PFSK-1 (cell line): Measurements from ENCODE around the gene STAMBP.

Source experiments
- FOXP2 ChIP-seq: optimal IDR thresholded peaks from 2 replicates; pipeline ENCODE3; 2011; ENCODE audit warnings: borderline replicate concordance, control low read depth, inconsistent platforms; ENCODE audit not compliant: insufficient read depth; ENCODE audit errors: extremely low read length, extremely low read depth
- POLR2AphosphoS5 ChIP-seq: IDR thresholded peaks from 2 replicates; pipeline ENCODE4 v1.6.1; 2012; ENCODE audit warnings: low read depth, mild to moderate bottlenecking, control low read depth, low read length, moderate library complexity
- REST ChIP-seq, 2 experiments: IDR thresholded peaks; 2 replicates each; pipeline versions ENCODE4 v1.6.1 to v1.8.0; 2011 to 2012; ENCODE audit warnings: low read depth in 2 of 2, low read length in 2 of 2, control low read depth in 1 of 2, inconsistent platforms in 1 of 2, mild to moderate bottlenecking in 1 of 2, moderate library complexity in 1 of 2; ENCODE audit not compliant: insufficient read depth in 1 of 2
- SIN3A ChIP-seq: IDR thresholded peaks from 2 replicates; pipeline ENCODE4 v1.6.1; 2012; ENCODE audit warnings: mild to moderate bottlenecking, low read length, moderate library complexity, borderline replicate concordance; ENCODE audit not compliant: insufficient read depth
- TAF1 ChIP-seq: IDR thresholded peaks from 2 replicates; pipeline ENCODE4 v1.6.1; 2012; ENCODE audit warnings: low read length, control low read depth, borderline replicate concordance; ENCODE audit not compliant: insufficient read depth

The STAMBP gene

GRCh38 chr2:73892631-73893329, 64.0 kb downstream of the STAMBP start, which contains the start of gene ACTG2:
TSS of gene ACTG2 (plus strand) at chr2:73893008. CDS start at chr2:73901312, 8,304 bp downstream.
- TF ChIP-seq REST (IDR thresholded peaks at IDR 0.05; ENCODE audit: insufficient read depth in 1 of 2, low read depth in 2 of 2, low read length in 2 of 2) (no peak), FOXP2 (no peak), POLR2AphosphoS5 (no peak), SIN3A (no peak), TAF1 (no peak)

GRCh38 chr2:73893764-73894474, 65.2 kb downstream of the STAMBP start:
- TF ChIP-seq REST (IDR thresholded peaks at IDR 0.05; ENCODE audit: insufficient read depth in 1 of 2, low read depth in 2 of 2, low read length in 2 of 2) (no peak), SIN3A (no peak), FOXP2 (no peak), TAF1 (no peak), POLR2AphosphoS5 (no peak)

GRCh38 chr2:73894475-73894850, 65.7 kb downstream of the STAMBP start:
- TF ChIP-seq REST (IDR thresholded peaks at IDR 0.05; ENCODE audit: insufficient read depth in 1 of 2, low read depth in 2 of 2, low read length in 2 of 2), result no peak
- TF ChIP-seq SIN3A, result no peak
- no peak for TF ChIP-seq POLR2AphosphoS5

- no peak for TF ChIP-seq POLR2AphosphoS5
- no peak for TF ChIP-seq FOXP2
- TF ChIP-seq SIN3A, result no peak
- TF ChIP-seq TAF1, result no peak
- TF ChIP-seq REST (IDR thresholded peaks at IDR 0.05; ENCODE audit: insufficient read depth in 1 of 2, low read depth in 2 of 2, low read length in 2 of 2), result no peak
These were observed 66.1 kb downstream of the STAMBP start for GRCh38 chr2:73894877-73895276.

GRCh38 chr2:73895473-73895872, 66.7 kb downstream of the STAMBP start:
- TF ChIP-seq FOXP2 (no peak), POLR2AphosphoS5 (no peak), SIN3A (no peak), REST (IDR thresholded peaks at IDR 0.05; ENCODE audit: insufficient read depth in 1 of 2, low read depth in 2 of 2, low read length in 2 of 2) (no peak), TAF1 (no peak)
